CD4-positive, alpha-beta T cell treated with Interleukin-1 beta for 1 hour (primary cell): Measurements from ENCODE around the gene EPS8.

ENCODE experiments used
- DNase-seq, 2 donors: peaks; one replicate each; pipeline ENCODE4 v3.0.0-alpha.2; 2020 to 2022

Gene EPS8

GRCh38 chr12:15712823-15713660 is 76.1 kb downstream of the EPS8 start:
- no peak for DNase-seq

DNA sequence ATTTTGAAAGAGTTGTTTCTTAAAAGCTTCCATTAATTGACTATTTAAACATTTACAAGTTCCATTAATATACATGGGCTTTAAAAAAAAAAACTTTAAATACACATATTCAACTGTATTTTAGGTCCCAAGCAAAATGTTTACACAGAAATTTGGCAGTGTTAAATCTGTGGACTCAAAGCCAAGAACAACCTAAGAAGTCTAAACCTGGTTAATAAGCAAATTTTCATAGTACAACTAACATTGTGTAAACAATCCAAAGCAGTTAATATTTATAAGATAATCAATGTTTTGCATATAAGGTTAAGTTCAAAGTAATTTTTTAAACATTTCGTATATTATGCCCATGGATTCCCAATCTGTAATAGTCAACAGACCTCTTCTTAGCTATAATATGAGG is 77.0 kb downstream of the EPS8 start:
- no peak for DNase-seq

- DNase-seq: no peak
Measured at GRCh38 chr12:15710860-15711510, 78.2 kb downstream of the EPS8 start.

- DNase-seq: no peak
Measured at GRCh38 chr12:15709551-15709950, 79.6 kb downstream of the EPS8 start.

DNA sequence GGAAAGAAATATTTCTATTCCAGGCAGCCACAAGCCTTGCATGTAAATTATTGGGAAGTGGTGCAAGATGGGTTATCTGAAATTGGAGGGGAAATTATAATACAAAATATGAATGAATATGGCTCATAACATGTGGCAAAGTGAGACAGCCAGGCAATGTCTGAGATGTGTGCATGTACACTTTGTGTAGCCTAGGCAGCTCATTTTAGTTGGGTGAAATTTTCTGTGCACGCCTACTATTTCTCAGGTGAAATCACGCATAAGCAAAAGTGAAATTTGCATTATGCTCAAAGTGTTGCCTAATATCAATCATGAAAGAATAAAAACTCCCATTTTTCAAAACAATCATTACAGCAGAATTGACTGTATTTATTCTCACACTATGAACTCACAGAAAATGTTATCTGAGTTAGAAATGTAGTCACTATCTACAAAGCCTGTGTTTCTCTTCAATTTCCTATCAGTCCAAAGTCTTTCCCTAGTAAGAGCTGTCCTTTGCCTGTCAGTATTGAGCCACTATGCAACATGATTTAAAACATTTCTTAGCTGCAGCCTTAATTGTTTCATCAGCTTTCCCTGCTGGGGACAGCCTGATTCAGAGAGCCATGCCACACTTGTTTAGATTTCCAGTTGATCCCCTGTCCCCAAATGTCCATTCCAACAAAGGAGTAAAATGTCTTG is 80.7 kb downstream of the EPS8 start:
- no peak for DNase-seq

- DNase-seq: no peak
Measured at GRCh38 chr12:15707516-15708199, 81.5 kb downstream of the EPS8 start.

- no peak for DNase-seq
Measured at GRCh38 chr12:15706010-15706676, 83.0 kb downstream of the EPS8 start.

- DNase-seq: no peak
Measured at GRCh38 chr12:15705606-15706005, 83.6 kb downstream of the EPS8 start.

GRCh38 chr12:15702276-15702675 is 86.9 kb downstream of the EPS8 start:
- no peak for DNase-seq

GRCh38 chr12:15701631-15702156 is 87.5 kb downstream of the EPS8 start:
- DNase-seq: no peak

DNA sequence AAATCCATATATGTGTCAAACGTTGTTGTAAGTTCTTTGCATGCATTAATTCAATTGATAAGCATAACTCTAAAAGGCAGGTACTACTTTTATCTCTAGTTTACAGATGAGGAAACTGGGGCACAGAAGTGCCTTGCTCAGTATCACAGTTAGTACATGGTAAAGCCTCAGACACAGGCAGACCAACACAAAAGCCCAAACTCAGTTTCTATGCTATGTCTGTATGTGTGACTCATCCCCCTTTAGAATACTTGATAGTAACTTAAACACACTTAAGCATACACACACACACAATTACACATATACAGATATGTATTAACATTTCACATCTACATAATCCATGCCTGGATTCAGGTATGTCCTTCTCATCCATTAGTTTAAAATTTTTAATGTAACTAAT is 88.0 kb downstream of the EPS8 start:
- DNase-seq: no peak

DNA sequence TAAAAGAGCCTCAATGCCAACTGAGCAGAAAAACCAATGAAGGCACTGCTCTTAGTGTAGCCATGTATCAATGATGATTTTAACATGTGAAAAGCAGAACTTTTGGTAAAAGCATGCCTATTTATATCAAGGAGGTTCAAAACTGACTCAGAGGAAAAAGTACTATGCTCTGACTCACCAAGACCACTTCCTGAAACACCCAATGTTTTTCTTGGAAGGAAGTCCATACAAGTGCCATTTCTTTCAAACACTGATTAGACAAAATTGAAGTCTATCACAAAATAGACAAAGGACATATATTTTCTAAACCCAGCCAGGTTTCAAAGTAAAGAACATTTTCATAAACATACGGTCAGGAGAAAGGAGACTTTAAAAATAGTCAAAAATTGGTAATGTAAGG is 88.6 kb downstream of the EPS8 start:
- DNase-seq: peak; percentile 0 to 3

DNA sequence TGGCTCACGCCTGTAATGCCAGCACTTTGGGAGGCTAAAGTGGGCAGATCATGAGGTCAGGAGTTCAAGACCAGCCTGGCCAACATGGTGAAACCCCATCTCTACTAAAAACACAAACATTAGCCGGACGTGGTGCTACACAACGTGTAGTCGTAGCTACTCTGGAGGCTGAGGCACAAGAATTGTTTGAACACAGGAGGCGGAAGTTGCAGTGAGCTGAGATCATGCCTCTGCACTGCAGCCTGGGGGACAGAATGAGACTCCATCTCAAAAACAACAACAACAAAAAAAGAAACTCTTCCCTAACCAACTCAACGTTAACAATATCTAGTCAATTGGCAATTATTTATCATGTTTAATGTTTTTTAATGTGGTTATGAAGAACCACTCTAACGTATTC is 89.3 kb downstream of the EPS8 start:
- DNase-seq: no peak

GRCh38 chr12:15698377-15698871 is 90.8 kb downstream of the EPS8 start:
- no peak for DNase-seq

GRCh38 chr12:15697201-15697600 is 92.0 kb downstream of the EPS8 start:
- no peak for DNase-seq

DNA sequence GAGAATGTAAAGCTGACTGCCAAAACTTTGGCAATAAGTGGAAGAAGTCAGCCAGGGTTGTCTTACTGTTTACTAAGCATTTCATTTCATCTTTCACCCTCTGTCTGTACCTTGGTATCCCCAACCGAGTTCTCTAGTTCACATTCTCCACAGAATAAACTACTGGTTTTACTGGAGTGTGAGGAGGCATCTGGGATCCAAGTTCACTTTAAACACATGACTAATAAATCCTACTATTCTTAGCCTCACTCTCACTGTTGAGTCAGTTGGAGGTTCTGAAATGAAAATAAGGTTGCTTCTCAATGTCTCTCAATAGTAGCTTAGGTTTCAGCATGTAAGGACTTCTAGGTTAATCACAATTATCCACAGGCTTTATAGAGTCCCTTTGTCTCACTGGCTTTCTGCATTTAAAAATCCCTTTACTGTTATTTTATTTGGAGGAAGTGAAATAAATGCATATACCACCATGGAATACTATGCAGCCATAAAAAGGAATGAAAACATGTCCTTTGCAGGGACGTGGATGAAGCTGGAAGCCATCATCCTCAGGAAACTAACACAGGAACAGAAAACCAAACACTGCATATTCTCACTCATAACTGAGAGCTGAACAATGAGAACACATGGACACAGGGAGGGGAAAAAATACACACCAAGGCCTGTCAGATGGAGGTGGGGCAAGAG is 95.8 kb downstream of the EPS8 start:
- no peak for DNase-seq

DNA sequence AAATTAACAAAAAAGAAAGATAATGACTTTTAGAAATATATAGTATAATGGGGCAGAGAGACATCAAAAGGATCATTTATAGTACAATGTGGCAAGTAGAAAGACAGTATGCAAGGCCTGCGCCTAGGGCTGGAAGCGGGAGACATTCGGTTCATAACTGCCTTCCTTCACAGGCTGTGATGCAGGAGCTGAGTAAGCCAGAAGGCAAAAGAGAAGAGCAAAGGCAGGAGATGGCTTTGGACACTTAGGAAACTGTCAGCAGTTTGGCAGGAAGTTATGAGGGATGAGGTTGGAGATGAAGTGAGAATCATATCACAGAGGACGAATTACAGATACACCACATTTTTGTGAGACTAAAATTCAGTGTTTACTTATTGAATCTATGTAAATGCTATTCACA is 97.8 kb downstream of the EPS8 start:
- no peak for DNase-seq

DNA sequence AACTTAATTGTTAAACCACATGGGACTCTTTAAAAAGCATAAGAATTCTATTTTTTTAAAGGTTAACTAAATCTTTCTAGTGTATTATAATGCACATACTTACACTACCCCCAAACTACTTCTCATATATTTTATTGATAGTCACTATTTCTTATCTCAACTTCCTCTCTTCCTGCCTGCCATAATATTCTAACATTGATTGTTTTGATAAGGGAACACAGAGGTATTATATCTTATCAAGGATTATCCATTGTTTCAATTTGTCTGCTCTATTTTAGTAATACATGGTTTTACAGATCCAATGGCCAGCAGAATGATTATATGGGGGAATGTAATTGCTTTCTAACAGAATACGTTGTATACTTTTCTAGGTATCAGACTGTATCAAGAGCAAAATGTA is 98.9 kb downstream of the EPS8 start:
- DNase-seq: no peak

- DNase-seq: no peak
Measured at GRCh38 chr12:15689751-15690191, 99.4 kb downstream of the EPS8 start.

DNA sequence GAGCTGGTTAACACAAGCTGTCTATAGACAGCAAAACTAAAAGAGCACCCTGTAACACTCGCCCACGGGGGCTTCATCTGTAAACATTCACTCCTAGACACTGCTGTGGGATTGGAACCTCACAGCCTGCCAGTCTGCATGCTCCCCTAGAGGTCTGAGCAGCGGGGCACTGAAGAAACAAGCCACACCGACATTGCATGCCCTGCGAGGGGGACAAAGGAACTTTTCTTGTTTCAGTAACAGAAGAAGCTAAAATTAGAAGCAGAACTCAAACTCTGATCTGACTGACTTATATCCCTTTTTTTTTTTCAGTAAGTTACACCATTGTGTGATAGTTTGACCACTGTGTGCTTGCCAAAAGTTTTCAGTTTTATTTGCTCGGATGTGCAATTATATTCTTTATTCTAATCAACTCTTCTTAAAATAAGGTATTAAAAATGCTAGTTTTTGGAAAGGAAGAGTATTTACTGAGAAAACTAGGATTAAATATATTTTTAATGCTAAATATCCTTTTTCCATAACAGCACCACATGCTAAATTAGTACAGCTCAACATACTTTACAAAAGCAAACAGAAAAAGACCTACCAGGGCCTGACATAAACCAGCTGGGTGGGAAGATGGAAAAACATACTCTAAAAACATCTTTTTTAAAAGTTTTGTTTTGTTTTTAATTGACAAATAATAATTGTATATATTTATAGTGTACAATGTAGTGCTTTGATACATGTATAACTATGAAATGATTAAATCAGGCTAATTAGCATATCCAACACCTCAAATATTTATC is 100.2 kb downstream of the EPS8 start:
- DNase-seq: no peak
